Nephron (organoid): ENCODE measurements around the gene IPPK.

Experiments
- H3K27ac Mint-ChIP-seq, 3 experiments: 2 replicates each; pipeline ENCODE4 v1.8.0; 2020; ENCODE audit warnings: mixed read lengths in 3 of 3, mild to moderate bottlenecking in 2 of 3, moderate library complexity in 1 of 3
- H3K27me3 Mint-ChIP-seq: 2 replicates; pipeline ENCODE4 v1.8.0; 2021; ENCODE audit warnings: low read depth, mild to moderate bottlenecking, moderate library complexity, mixed read lengths
- H3K36me3 Mint-ChIP-seq: 2 replicates; pipeline ENCODE4 v1.8.0; 2020; ENCODE audit warnings: low read depth, mixed read lengths
- H3K4me1 Mint-ChIP-seq: 2 replicates; pipeline ENCODE4 v1.8.0; 2020; ENCODE audit warnings: mixed read lengths
- H3K4me3 Mint-ChIP-seq, 3 experiments: 2 replicates each; pipeline ENCODE4 v1.8.0; 2020; ENCODE audit warnings: mild to moderate bottlenecking in 3 of 3, mixed read lengths in 3 of 3, moderate library complexity in 2 of 3
- H3K9me3 Mint-ChIP-seq: 2 replicates; pipeline ENCODE4 v1.8.0; 2020; ENCODE audit warnings: mixed read lengths
- CTCF ChIP-seq, 3 experiments: fragments of 200-600 bp; sonication (generic); IDR thresholded peaks; one replicate each; pipeline ENCODE4 v1.5.0; 2021; ENCODE audit warnings: antibody characterized with exemption in 3 of 3; ENCODE audit not compliant: unreplicated experiment in 3 of 3

IPPK gene

GRCh38 chr9:92669890-92670708 is at the start of gene IPPK:
Gene IPPK, minus strand, starts transcription at chr9:92670131. Its CDS starts 143 bp downstream, at chr9:92669988.
- H3K9me3 Mint-ChIP-seq, result no peaks in the 10 kb centered on the region
- no peaks in the 10 kb centered on the region for H3K27me3 Mint-ChIP-seq
- peak within 1 kb of the TSS; percentile 88 to 95 (median 93) for H3K27ac Mint-ChIP-seq
- H3K4me3 Mint-ChIP-seq, result peak within 1 kb of the TSS; percentile 82 to 98 (median 91)
- H3K4me1 Mint-ChIP-seq, result peaks cover 18% of the 10 kb centered on the region
- H3K36me3 Mint-ChIP-seq, result no peaks in the 10 kb centered on the region
- no peak for TF ChIP-seq CTCF (IDR thresholded peaks at IDR 0.05; ENCODE audit: unreplicated experiment in 3 of 3)

GRCh38 chr9:92719028-92719647 is 49.2 kb upstream of the IPPK start:
- no peaks in the 10 kb centered on the region for H3K27me3 Mint-ChIP-seq
- no peaks in the 10 kb centered on the region for H3K9me3 Mint-ChIP-seq
- H3K27ac Mint-ChIP-seq, result no peak overlapping the region
- no peak overlapping the region for H3K4me3 Mint-ChIP-seq
- peaks cover 1% of the 10 kb centered on the region for H3K4me1 Mint-ChIP-seq
- TF ChIP-seq CTCF (IDR thresholded peaks at IDR 0.05; ENCODE audit: unreplicated experiment in 3 of 3), result no peak
- H3K36me3 Mint-ChIP-seq, result peaks cover 21% of the 10 kb centered on the region

DNA sequence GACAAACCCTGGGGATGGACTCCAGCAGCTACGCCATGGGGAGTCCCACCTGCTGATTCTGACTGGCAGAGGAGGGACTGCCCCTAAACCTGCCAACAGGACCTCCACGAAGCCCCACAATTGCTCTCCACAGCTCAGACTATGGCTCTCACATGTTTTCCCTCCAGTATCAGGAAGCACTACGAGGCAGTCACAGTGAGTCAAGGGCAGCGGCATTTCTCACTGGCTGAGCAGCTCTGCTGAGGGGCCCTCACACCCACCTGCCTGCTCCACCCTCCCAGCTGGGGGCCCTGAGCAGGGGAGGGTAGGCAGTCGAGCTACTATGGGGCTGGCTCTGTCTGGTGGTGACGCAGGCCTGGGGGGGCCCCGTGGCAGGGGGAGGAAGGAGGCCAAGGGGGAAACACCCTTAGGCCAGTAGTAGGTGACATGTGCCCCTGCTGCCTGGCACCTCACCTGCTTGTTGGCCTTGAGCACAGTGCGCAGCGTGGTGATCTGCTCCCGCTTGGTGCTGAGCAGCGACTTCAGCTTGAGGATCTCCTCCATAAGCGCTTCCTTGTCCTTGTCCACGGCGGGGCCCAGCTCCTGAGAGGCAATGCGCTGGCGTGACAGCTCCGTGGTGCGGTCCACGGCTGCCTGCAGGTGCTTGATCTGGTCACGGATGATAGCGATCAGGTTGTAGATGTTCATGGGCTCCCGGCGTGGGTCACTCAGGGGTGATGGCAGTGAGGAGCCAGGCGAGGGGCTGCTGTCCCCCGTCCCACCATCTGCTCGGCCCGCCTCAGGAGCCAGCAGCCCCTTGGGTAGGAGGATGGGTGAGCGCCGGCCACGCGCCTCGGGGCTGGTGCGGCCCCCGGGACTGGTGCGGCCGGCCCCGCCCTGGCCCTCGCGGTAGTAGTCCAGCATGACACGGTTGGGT is 48.4 kb upstream of the IPPK start:
- peaks cover 25% of the 10 kb centered on the region for H3K36me3 Mint-ChIP-seq
- H3K4me1 Mint-ChIP-seq, result no peaks in the 10 kb centered on the region
- H3K27ac Mint-ChIP-seq, result no peak overlapping the region
- no peaks in the 10 kb centered on the region for H3K27me3 Mint-ChIP-seq
- no peaks in the 10 kb centered on the region for H3K9me3 Mint-ChIP-seq
- H3K4me3 Mint-ChIP-seq, result no peak overlapping the region
- no peak for TF ChIP-seq CTCF (IDR thresholded peaks at IDR 0.05; ENCODE audit: unreplicated experiment in 3 of 3)

DNA sequence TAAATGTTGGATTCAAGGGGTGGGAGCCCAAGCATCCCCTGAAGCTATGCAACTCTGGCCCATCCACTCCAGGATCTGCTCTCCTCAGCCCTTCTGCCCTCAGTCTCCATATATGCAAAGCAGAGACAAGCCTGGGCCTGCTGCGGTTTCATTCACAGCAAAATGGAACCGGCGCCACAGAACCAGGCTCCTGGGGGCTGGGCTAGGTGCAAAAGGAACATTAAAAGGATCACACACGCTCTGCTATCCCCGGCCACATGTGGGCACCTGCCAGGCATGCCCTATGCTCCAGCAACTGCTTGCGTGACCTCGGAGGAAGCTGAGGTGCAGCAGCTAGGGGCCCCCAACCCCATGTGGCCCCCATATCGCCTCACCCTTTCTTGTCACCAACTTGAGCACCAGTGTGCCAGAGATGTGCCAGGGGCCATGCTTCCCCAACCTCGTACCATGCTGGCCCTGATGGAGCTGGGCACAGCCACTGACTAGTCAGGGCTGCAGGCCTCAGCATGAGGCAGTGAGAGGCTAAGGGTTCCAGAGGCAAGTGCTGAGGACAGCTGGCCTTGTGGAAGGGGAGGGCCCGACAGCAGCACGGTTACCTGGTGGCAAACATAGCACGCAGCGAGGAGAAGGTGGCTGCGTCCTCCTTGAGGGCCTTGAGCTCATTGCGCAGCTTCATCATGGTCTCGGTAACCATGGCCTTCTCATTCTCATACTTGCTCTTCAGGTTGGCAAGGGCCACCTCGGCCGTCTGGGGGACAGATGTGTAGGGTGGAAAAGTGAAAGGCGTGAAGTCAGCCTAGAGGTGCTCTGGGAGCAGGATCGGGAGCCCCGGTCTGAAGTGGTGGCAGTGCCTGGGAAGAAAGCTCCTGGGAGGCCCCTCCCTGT is 47.5 kb upstream of the IPPK start:
- Mint-ChIP-seq H3K27me3 (no peaks in the 10 kb centered on the region), H3K4me3 (no peak overlapping the region), H3K27ac (no peak overlapping the region)

More for the DNA sequence above, 47.5 kb upstream of the IPPK start:
- no peak for TF ChIP-seq CTCF (IDR thresholded peaks at IDR 0.05; ENCODE audit: unreplicated experiment in 3 of 3)
- Mint-ChIP-seq H3K9me3 (no peaks in the 10 kb centered on the region), H3K4me1 (no peaks in the 10 kb centered on the region), H3K36me3 (peaks cover 31% of the 10 kb centered on the region)
